GM12864 (cell line): Measurements from ENCODE around the gene SARDH.

ENCODE experiments used
- DNase-seq: peaks from one replicate; pipeline ENCODE4 v3.0.0-alpha.2; 2011; ENCODE audit warnings: low read depth
- H3K4me3 ChIP-seq: 2 replicates; pipeline ENCODE4 v1.5.1; 2011; ENCODE audit warnings: mild to moderate bottlenecking, low read depth, low read length, control low read depth
- TF ChIP-seq, protein P1 (sequence below): IDR thresholded peaks from 2 replicates; pipeline ENCODE4 v1.5.1; 2011; ENCODE audit warnings: low read depth, mild to moderate bottlenecking, moderate library complexity, low read length, control low read depth, inconsistent platforms; ENCODE audit errors: missing control alignments

Gene SARDH

DNA sequence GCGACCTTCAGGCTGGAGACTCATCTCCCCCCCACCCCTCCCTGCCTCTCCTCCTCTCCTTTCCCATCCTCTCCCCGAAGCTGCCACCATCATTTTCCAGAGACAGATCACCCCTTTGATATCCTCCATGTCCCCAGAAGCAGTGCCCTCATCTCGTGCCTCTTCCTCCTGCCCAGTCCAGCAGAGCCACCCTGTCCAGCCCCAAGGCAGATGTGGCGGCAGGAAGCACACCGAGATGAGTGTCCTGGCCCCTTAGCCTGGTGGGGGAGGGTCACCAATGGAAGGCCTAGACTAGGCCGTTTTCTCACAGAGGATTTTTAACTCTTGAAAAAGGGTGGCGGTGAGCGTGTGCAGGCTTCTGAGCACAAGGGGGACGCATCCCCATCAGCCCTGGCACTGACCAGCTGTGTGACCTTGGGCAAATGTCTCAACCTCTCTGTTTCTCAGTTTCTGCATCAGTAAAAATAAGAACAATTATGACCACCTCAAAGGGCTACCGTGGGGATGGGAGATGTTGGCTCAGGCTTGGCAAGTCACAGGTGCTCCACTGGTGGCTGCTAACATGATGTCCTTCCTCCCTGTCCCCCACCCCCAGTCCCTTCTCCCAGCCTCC lies 48.9 kb downstream of the SARDH start:
- no peak overlapping the region for H3K4me3 ChIP-seq
- no peak for DNase-seq
- TF ChIP-seq, protein P1, sequence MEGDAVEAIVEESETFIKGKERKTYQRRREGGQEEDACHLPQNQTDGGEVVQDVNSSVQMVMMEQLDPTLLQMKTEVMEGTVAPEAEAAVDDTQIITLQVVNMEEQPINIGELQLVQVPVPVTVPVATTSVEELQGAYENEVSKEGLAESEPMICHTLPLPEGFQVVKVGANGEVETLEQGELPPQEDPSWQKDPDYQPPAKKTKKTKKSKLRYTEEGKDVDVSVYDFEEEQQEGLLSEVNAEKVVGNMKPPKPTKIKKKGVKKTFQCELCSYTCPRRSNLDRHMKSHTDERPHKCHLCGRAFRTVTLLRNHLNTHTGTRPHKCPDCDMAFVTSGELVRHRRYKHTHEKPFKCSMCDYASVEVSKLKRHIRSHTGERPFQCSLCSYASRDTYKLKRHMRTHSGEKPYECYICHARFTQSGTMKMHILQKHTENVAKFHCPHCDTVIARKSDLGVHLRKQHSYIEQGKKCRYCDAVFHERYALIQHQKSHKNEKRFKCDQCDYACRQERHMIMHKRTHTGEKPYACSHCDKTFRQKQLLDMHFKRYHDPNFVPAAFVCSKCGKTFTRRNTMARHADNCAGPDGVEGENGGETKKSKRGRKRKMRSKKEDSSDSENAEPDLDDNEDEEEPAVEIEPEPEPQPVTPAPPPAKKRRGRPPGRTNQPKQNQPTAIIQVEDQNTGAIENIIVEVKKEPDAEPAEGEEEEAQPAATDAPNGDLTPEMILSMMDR, result no peak

DNA sequence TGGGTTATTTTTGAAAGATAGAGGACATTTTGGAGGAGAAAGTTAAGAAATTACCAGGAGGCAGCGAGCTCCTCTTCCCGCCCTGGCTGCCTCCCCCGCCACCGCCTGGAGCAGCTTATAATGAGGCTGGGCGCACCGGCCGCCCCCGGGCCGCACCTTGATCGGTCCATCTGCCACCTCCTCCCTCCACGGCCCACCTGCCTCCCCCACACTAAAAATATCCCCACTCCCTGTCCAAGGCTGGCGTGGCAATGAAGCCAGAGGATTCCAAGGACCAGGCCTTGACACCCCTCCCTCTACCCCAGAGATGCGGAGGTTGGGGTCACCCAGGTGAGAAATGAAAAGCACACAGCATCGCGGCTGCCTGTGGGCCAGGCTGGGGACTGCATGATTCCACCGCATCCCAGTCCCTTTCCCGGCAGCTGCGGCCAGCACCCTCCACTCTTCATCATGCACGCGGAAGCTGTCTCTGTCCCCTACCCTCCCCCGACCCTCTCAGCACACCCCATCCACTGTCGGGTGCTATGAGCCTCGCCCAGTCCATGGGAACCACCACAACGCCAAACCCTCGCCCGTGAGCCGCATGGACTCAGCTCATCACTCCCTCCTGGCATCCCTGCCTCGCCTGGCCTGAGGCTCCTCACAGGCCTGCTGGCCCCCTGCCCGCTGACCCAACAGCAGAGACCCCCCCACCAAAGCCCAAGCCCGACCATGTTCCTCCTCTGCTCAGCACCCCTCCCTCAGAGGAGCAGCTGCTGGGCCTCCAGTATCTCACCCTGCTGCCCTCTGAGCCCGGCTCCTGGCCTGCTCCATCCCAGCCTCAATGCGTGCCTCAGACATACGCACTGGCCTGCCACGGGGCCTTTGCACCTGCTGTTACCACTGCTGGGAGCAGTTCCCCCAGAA lies 50.0 kb downstream of the SARDH start:
- no peak overlapping the region for H3K4me3 ChIP-seq
- DNase-seq, result no peak
- TF ChIP-seq, protein P1, result no peak

DNA sequence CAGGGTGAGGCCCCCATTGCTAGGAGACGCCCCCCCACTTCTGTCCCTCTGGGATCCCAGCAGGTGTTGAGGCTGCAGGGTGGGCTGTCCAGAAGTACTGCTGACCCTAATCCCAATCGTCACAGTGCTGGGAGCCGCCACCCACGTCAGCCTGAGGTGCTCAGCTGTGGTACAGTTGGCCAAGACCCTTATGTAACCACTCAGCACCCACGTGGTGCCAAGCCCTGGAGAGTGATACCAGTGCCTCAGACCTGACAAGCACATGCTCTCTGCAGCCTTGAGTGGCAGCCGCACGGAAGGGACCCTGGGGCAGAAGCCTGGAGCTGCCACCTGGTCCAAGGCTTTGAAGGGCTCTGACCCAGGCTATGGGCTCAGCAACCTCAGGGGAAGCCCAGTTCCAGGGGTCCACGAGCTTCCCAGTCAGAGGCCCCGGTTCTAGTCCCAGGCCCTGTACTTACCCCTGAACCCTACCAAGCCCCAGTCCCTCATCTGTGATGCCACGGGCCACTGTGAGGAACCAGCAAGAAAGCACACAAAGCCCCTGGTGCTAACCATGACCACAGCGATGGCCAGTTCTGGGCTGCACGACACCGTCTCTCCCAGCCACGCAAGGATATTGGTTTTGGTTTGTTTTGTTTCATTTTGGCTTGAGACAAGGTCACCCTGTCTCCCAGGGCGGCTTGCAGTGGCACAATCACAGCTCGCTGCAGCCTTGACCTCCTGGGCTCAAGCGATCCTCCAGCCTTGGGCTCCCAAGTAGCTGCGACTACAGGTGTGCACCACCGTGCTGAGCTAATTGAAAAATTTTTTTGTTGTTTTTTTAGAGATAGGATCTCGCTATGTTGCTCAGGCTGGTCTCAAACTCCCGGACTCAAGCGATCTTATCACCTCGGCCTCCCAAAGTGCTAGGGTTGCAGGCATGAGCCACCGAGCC lies 51.2 kb downstream of the SARDH start:
- H3K4me3 ChIP-seq, result no peak overlapping the region
- TF ChIP-seq, protein P1, result no peak
- DNase-seq, result no peak

DNA sequence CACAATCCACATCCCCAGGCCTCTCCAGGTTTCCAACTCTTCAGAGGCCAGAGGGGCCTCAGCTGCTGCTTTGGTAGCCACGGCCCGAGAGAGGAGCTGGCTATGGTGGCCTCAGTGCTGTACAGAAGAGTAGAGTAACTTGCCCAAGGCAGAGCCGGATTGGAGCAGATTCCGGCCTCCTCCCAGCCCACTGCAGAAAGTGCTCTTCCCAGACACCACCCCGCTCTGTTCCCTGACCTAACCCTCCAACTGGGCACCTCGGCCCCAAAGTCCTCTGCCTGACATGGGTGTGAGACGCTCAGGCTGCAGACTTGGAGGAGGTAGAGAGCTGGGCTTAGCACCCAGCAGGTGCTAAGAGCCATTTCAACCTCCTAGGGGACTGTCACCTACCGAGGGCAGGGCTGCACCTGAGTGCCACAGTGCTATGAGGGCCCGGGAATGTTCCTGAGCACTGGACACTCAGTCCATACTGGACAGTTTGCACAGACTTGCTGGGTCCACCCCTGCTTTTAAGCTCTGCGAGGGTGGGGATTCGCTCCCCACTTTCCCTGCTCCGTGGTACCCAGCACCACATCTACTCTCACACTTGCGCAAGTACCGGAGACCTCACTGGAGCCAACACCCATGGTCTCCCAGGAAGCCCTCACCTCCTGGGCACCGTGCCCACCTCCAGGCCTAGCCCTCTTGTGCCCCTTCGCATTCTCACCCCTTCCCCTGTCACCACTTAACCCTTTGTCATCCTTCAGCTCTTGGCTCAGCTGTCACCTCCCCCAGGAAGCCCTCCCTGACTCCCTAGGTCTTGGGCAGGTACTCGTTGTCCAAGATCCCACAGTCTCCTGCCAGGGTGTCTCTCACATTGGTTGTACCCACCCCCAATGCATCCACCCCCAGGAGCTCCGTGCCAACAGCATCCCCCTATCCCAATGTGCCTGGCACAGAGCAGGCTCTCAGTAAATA lies 52.2 kb downstream of the SARDH start:
- no peak overlapping the region for H3K4me3 ChIP-seq
- DNase-seq, result no peak
- TF ChIP-seq, protein P1, result no peak

DNA sequence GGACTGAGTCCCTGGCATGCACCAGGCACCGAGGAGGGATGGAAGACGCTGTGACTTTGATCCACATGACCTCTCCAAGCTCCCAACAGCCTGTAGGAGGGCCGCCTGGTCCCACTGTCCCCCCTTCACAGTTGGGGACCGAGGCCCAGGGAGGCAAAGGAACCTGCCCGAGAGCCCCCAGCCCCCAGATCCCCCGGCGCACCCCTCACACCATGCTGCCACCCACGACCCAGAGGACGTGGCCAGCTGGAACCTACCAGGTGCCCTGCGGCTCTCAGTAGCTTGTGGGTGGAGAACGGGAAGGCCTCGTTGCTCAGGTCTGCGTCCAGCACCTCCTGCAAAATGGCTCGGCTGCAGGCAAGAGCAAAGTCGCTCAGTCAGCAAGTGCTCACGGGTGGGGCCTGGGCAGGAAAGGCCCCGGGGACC lies 53.2 kb downstream of the SARDH start:
- DNase-seq, result no peak
- TF ChIP-seq, protein P1, result no peak
- H3K4me3 ChIP-seq, result no peak overlapping the region
